ES-I3 (cell line): ENCODE measurements around the gene UBE4A.

Experiments used
- H3K36me3 ChIP-seq: 2 replicates; pipeline ENCODE4 v1.6.1; 2013; ENCODE audit warnings: mild to moderate bottlenecking, low read length, control low read depth, moderate library complexity; ENCODE audit not compliant: insufficient read depth
- H3K4me1 ChIP-seq: 2 replicates; pipeline ENCODE4 v1.6.1; 2013; ENCODE audit warnings: mild to moderate bottlenecking, control low read depth, low read length; ENCODE audit not compliant: insufficient read depth
- H3K9ac ChIP-seq: 2 replicates; pipeline ENCODE4 v1.6.1; 2013; ENCODE audit warnings: low read depth, mild to moderate bottlenecking, low read length, moderate library complexity
- H3K9me3 ChIP-seq: 2 replicates; pipeline ENCODE4 v1.6.1; 2013; ENCODE audit warnings: mild to moderate bottlenecking, low read length, moderate library complexity; ENCODE audit not compliant: control insufficient read depth, insufficient read depth

Gene UBE4A

GRCh38 chr11:118322721-118323120 lies 36.7 kb upstream of the UBE4A start:
- no peaks in the 10 kb centered on the region for H3K4me1 ChIP-seq

DNA sequence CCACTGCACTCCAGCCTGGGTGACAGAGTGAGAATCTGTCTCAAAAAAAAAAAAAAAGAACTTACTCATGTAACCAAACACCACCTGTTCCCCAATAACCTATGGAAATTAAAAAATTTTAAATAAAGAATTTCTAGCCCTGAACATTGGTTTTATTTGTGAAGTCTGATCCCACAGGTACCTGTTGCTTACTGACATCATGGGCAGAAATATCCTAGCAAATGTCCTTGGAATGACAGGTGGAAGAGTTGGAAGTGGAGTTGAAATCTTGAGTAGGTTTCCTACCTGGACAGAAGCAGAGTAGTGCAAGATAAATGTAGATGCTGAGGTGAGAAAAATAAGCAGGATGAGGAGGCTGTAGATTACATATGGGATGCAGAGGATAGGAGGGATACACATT lies 34.1 kb upstream of the UBE4A start:
- Histone ChIP-seq H3K4me1 (no peaks in the 10 kb centered on the region), H3K36me3 (no peaks in the 10 kb centered on the region), H3K9ac (no peak overlapping the region)

More at GRCh38 chr11:118322721-118323120, 36.7 kb upstream of the UBE4A start:
- no peak overlapping the region for H3K9ac ChIP-seq
- no peaks in the 10 kb centered on the region for H3K36me3 ChIP-seq
- H3K9me3 ChIP-seq, result no peaks in the 10 kb centered on the region

DNA sequence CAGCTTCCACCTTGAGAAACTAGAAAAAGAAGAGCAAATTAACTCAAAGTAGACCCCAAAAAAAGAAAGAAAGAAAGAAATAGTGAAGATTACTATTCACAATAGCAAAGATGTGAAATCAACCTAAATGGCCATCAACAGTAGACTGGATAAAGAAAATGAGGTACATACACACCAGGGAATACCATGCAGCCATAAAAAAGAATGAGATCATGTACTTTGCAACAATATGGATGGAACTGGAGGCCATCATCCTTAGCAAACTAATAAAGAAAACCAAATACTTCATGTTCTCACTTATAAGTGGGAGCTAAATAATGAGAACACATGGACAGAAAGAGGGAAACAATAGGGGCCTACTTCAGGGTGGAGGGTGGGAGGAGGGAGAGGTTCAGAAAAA lies 30.7 kb upstream of the UBE4A start:
- Histone ChIP-seq H3K36me3 (no peaks in the 10 kb centered on the region), H3K9me3 (peaks cover 6% of the 10 kb centered on the region), H3K9ac (no peak overlapping the region), H3K4me1 (no peaks in the 10 kb centered on the region)

More for the DNA sequence above, 34.1 kb upstream of the UBE4A start:
- no peaks in the 10 kb centered on the region for H3K9me3 ChIP-seq

DNA sequence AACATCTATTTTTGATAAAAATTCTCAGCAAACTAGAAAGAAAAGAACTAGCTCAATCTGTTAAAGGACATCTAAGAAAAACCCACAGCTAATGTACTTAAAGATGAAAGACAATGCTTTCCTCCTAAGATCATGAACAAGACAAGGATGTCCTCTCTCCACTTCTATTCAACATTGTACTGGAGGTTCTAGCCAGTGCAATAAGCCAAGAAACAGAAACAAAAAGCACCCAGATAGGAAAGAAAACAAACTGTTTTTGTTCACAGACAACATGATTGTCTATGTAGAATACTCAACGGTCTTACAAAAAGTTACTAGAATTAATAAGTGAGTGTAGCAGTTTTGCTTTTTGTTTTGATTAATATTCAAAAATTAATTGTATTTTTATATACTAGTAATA lies 24.7 kb upstream of the UBE4A start:
- no peaks in the 10 kb centered on the region for H3K4me1 ChIP-seq
- H3K9ac ChIP-seq, result no peak overlapping the region
- no peaks in the 10 kb centered on the region for H3K36me3 ChIP-seq
- H3K9me3 ChIP-seq, result peaks cover 6% of the 10 kb centered on the region

DNA sequence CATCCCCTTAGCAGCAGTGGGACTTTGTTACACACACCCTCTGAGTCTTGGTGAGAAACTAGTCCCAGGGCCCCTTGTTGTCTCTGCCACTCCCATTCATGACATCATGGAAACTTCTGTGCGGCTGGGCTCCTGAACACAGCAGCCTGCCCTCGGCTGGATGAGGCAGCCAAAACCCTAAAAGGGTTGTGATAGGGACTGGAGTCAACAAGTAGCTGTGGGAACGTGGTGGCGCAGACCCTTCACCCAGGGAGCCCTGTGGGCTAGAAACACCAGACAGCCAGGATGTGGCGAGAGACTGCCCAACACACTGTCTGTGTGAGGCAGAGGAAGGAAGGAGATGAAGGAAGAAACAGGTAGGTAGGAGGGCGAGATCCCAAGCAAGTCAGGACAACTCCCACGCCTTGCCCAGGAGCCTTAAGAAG lies 20.8 kb upstream of the UBE4A start:
- Histone ChIP-seq H3K9me3 (peaks cover under 1% of the 10 kb centered on the region), H3K9ac (no peak overlapping the region), H3K36me3 (no peaks in the 10 kb centered on the region), H3K4me1 (peaks cover 9% of the 10 kb centered on the region; the same call in 1 of the 2 replicates)

DNA sequence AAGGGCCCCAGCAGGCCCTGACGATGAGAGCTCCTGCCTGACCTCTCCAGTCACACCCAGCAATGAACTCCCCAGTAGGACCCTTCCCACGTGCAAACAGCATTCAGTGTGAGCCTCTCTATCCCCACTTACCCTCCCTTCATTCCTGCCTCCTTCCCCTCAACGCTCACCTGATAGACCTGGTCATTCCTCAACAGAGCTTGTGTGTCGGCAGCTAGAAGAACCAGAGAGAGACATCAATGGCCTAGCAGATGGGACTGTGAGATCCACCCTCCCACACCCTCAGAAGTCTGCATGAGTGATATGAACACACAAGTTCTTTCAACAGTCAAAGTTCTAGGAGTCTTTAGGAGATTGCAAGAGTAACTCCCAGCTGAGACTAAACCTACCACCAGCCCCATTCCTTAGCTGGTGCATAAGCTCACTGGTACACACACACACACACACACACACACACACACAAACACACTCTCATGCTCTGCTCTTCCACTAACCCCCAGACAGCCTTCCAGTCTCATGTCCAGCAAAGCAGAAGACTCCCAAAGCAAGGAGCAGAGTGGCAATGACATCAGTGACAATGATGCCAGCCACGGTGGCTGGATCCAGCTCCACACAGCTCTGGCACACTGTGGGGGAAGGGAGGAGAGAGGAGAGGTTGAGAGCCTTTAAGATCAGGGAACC lies 20.0 kb upstream of the UBE4A start:
- Histone ChIP-seq H3K9me3 (no peaks in the 10 kb centered on the region), H3K36me3 (no peaks in the 10 kb centered on the region), H3K4me1 (peaks cover 9% of the 10 kb centered on the region; the same call in 1 of the 2 replicates), H3K9ac (no peak overlapping the region)

- H3K36me3 ChIP-seq, result no peaks in the 10 kb centered on the region
- no peaks in the 10 kb centered on the region for H3K9me3 ChIP-seq
- H3K4me1 ChIP-seq, result peaks cover 9% of the 10 kb centered on the region; the same call in 1 of the 2 replicates
- H3K9ac ChIP-seq, result no peak overlapping the region
These were observed 19.0 kb upstream of the UBE4A start for GRCh38 chr11:118340449-118340848.

DNA sequence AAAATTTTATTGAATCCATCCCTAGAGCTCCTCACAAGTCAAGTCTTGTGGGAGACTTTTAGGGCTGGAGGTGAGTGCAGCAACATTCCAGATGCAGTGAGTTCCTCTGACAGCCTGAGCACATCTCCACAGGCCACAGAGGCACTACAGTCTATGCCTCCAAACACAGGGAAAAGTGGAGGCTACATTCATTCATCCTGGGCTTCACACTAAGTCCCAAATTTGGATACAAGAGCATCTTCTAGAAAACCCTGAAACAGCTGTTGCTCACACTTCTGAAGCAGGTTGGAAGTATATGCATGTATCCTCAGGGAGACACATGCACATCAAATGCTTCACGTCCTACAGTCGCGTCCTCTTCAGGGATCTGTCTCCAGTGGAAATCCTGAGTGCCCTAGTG lies 18.1 kb upstream of the UBE4A start:
- no peaks in the 10 kb centered on the region for H3K36me3 ChIP-seq
- no peaks in the 10 kb centered on the region for H3K9me3 ChIP-seq
- no peak overlapping the region for H3K9ac ChIP-seq
- peaks cover 9% of the 10 kb centered on the region; the same call in 1 of the 2 replicates for H3K4me1 ChIP-seq

DNA sequence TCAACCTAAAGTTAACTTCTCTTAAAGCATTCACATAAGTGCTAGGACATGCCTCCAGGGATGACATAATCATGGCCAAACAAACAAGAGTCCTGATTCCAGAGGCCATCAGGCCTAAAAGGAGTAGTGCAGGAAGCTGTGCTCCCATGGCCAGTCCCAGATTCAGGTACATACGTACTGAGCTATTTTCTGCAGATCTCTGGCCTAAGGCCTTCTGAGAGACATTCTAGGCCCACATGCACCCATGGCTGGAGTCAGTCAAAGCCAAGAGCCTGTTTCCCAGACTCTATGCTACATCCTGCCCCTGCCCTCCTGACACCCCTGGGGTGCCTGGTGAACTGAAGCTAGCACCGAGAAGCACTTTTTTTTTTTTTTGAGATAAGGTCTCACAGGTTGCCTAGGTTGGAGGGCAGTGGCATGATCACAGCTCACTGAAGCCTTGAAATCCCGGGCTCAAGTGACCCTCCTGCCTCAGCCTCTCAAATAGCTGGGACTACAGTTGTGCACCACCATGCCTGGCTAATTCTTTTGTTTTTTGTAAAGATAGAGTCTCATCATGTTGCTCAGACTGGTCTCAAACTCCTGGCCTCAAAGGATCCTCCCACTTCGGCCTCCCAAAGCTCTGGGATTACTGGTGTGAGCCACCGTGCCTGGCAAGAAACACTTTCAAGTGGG lies 17.4 kb upstream of the UBE4A start:
- Histone ChIP-seq H3K9ac (no peak overlapping the region), H3K36me3 (no peaks in the 10 kb centered on the region), H3K4me1 (peaks cover 9% of the 10 kb centered on the region; the same call in 1 of the 2 replicates), H3K9me3 (no peaks in the 10 kb centered on the region)

GRCh38 chr11:118342503-118343161 lies 16.8 kb upstream of the UBE4A start, which contains the start of gene CD3D:
CD3D (minus strand) TSS chr11:118342705; CDS start chr11:118342607, 98 bp downstream.
- Histone ChIP-seq H3K9me3 (no peaks in the 10 kb centered on the region), H3K4me1 (peaks cover 9% of the 10 kb centered on the region; the same call in 1 of the 2 replicates), H3K9ac (no peak within 1 kb of the TSS), H3K36me3 (no peaks in the 10 kb centered on the region)

GRCh38 chr11:118343248-118343647 lies 16.2 kb upstream of the UBE4A start:
- H3K36me3 ChIP-seq, result no peaks in the 10 kb centered on the region
- no peak overlapping the region for H3K9ac ChIP-seq
- H3K4me1 ChIP-seq, result peaks cover 9% of the 10 kb centered on the region; the same call in 1 of the 2 replicates
- no peaks in the 10 kb centered on the region for H3K9me3 ChIP-seq

GRCh38 chr11:118343981-118344515 lies 15.4 kb upstream of the UBE4A start, which contains the start of gene CD3G:
CD3G (plus strand) TSS chr11:118344344; CDS start chr11:118344424, 80 bp downstream.
- Histone ChIP-seq H3K9me3 (no peaks in the 10 kb centered on the region), H3K4me1 (peaks cover 9% of the 10 kb centered on the region; the same call in 1 of the 2 replicates), H3K36me3 (no peaks in the 10 kb centered on the region), H3K9ac (no peak within 1 kb of the TSS)

GRCh38 chr11:118349475-118349874 lies 9.9 kb upstream of the UBE4A start:
- Histone ChIP-seq H3K9me3 (no peaks in the 10 kb centered on the region), H3K9ac (no peak overlapping the region), H3K36me3 (no peaks in the 10 kb centered on the region), H3K4me1 (no peaks in the 10 kb centered on the region)

DNA sequence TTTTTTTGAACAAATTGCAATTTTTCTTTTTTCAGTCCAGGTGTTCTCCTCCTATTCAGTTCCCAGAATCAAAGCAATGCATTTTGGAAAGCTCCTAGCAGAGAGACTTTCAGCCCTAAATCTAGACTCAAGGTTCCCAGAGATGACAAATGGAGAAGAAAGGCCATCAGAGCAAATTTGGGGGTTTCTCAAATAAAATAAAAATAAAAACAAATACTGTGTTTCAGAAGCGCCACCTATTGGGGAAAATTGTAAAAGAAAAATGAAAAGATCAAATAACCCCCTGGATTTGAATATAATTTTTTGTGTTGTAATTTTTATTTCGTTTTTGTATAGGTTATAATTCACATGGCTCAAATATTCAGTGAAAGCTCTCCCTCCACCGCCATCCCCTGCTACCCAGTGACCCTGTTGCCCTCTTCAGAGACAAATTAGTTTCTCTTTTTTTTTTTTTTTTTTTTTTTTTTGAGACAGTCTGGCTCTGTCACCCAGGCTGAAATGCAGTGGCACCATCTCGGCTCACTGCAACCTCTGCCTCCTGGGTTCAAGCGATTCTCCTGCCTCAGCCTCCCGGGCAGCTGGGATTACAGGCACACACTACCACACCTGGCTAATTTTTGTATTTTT lies 6.2 kb upstream of the UBE4A start:
- H3K9ac ChIP-seq, result no peak overlapping the region
- no peaks in the 10 kb centered on the region for H3K9me3 ChIP-seq
- no peaks in the 10 kb centered on the region for H3K36me3 ChIP-seq
- H3K4me1 ChIP-seq, result no peaks in the 10 kb centered on the region
